M059J (cell line): ENCODE results near the gene CRIM1. TPM values are rescaled to one million over a fixed set of nuclear protein-coding genes. Genes with fewer than 3 reads are reported as not detected.

ENCODE experiments used
- DNase-seq: peaks from one replicate; pipeline ENCODE4 v3.0.0-alpha.2; 2012; ENCODE audit warnings: low read depth
- total RNA-seq: library from RNA; depleted of rRNA; stranded (reverse); fragments of >200 nt; shearing (Covaris generic); gene quantifications from 2 replicates; pipeline ENCODE4 v1.2.3, GENCODE V29; 2014

The CRIM1 gene
- total RNA-seq, 1 experiment from 2014 or later = 186 TPM

DNA sequence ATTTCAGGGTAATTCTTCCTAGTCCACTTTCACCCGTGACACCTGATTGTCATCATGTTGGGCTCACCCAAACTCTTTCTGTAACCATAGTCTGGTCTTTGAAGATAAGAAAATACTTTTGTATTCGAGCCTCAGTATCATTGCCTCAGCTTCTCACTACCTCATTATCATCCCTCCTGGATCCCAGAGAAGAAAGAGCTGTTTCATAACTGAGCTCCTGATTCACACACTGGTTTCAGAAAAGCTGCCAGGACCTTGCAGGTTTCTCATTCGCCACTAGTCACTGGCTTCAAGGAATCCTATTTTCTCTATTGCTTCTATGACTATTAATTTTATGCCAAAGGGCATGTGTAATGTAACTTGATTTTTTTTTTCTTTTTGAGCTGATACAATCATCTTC, 2.9 kb upstream of the CRIM1 start:
- DNase-seq = peak; percentile 87

DNA sequence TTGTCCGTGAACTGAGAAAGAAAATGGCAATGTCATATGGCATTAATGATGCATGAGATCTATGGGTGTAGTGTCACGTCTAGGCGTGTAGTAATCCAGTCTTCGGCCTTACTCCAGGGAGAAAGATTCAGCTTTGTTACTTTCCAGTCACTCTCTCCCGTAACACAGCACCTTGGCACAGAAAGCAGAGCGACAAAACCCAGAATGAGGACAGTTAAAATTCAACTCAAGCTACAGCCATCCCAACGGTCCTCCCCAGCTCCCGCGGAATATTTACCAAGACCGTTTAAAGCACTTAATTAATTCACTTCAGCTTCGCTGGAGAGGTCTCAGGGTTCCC, 797 bp upstream of the CRIM1 start:
- DNase-seq = peak; percentile 39

DNA sequence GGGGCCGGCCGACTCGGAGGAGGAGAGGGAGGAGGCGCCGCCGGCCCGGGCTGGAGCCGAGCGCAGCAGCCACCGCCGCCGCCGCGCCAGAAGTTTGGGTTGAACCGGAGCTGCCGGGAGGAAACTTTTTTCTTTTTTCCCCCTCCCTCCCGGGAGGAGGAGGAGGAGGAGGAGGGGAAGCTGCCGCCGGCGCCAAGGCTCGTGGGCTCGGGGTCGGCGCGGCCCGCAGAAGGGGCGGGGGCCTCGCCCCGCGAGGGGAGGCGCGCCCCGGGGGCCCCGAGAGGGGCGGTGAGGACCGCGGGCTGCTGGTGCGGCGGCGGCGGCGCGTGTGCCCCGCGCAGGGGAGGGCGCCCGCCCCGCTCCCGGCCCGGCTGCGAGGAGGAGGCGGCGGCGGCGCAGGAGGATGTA, 316 bp downstream of the CRIM1 start:
- no peak for DNase-seq

DNA sequence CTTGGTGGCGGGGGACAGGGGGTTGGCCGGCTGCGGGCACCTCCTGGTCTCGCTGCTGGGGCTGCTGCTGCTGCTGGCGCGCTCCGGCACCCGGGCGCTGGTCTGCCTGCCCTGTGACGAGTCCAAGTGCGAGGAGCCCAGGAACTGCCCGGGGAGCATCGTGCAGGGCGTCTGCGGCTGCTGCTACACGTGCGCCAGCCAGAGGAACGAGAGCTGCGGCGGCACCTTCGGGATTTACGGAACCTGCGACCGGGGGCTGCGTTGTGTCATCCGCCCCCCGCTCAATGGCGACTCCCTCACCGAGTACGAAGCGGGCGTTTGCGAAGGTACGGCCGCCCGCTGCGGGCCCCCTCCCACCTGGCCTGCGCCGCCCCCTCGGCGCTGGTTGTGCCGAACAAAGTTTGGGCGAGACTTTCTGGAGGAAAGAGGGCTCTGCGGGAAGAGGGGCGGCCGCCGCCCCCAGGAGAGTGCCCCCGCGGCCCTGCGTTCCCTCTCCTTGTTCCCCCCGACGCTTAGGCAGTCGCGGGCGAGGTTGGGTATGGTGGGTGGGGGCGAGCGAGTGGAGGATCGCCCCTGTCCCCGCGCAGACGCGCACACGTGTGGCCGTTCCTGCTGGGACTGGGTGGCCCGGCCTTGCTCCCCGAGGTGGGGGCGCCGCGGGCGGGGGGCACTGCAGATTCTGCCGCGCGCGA, 866 bp downstream of the CRIM1 start:
- DNase-seq = peak; percentile 46

DNA sequence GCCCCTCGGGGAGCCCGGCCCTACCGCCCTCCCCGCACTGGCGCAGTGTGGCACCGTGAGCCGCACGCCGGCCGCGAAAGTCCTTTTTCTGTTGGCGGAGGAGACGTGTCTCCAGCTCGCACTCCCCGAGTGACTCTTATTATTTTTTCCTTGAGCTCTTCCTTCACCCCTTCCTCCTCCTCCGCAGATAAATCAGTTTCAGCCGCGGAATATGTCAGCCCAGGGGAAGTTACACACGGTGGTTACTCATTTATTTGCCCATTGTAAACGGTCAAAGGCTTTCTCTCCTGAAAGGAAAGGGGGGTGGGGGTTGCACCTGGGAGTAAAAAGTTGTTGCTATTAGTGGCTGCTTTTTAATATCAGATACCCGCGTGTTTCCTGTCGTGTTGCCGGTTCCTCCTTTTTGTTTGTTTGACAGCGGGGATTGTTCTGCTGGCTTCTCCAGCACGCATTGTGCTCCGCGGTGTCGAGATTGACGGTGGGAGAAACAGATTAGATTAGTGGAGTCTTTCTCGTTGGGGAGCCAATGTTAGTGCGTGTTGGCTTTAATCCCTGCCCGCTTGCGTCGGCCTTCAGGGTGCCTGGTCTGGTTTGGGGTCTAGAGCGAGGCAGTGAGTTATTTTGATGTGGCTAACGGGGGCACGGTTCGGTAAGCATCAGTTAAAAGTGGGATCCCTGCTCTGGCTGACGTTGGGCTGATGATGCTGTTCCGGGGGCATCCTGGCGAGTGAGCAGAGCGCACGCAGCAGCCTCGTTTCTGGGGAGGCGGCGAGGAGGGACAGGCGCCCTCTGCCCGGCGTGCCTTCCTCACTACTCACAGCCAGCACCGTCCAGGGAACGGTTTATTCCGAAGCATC, 1.6 kb downstream of the CRIM1 start:
- DNase-seq = peak; percentile 81

DNA sequence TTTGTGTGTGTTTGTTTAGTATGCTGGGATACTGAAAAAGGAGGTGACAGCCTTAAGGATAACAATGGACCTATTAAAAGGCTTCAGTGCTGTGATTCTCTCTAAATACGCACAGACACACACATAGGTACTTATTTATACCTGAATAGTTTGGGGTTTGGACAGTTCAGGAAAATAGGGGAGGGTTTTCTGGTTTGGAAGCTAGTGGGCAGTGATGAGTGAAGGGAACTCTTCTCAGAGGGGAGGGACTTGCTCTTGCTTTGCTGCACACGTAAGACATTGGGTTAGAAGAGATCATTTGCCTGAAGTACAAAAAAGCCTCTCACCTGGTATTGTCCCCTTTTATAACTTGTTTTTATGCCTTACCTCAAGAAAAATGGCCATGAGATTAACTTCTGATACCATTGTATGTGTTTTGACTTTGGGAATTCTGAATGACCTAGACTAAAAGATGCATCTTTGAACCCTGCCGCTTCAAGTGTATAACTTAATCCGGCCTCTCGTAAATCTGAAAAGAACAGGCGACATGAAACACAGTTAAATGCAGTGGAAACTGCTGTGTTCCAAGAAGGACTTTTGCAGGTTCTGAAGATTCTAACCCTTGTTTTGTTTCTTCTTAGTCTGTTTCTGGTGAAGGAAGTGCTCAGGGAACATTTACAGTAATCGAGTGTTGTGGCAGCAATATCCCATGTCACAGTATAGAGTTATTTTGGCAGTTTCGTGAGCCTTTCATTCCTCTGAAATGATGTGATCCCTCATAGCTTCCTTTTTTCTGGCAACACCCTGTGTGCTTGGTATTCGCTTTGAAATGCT, 2.5 kb downstream of the CRIM1 start:
- peak; percentile 86 for DNase-seq

DNA sequence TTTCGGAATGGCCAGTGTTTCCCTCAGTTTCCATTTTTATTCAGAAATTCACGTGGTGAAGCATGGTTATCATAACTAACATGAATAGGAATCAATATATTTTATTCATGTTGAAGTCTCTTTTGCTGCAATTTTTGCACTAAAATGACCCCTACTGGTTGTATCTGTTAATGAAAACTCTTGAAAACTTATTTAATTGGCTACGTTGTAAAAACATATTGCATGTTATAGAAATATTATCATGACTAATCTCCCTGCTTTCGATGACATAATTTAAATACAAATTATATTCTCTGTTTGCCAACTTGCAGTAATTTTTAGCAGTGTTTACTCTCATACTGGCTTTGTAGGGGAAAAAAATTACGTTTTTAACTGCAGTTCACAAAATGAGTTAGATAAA, 3.5 kb downstream of the CRIM1 start:
- no peak for DNase-seq

DNA sequence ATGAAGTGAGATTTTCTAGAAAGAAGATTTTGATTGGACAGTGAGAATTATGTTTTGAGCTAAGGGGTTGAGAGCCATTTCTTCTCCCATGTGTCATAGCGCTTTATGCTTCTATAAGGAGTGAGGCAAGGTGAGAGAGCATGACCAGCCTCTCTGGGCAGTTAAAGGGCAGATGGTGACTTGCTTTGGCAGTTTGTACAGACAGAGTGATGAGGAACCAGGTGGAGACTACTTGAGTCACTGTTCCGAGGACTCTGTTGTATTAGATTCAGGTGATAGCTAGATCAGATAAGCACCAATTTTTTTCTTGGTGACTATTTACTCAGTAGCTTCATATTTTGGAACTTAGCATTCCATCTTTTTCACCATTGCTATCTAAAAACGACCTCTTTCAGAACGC, 4.5 kb downstream of the CRIM1 start:
- peak; percentile 45 for DNase-seq

DNA sequence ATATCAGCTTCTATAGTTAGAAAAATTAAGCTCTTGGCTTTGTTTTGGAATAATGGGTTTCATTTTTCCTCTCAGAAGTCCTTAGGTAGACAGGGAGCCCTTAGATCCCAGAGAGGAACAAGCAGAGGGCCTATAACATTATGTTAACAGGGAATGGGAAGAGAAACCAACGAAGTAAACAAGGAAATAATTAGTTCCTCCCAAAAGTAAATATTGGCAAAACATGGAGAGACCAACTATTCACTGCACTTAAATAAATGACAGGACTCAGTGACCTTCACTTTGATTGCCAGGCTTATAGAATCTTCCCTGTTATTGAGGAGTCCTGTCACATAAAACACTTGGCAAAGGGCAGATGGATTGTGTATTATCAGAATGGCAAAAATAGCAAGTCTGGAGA, 5.3 kb downstream of the CRIM1 start:
- DNase-seq = no peak

DNA sequence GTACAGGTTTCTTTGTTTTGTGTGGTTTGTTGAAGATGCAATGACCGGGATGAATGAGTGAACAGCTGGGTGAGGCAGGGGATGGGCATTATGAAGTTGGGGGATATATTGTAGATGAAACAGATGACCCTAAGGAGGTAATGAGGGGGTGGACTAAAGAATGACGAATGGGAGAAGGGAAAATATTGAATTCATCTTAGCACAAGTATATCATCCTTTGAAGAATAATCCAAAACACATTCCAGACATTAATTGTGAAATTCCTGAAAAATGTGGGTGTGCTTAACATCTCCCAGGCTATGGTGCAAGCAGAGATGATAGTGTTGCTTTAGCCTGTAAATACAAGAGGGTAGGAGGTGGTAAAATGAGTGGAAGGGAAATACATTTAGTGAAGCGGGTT, 5.8 kb downstream of the CRIM1 start:
- DNase-seq = peak; percentile 26

DNA sequence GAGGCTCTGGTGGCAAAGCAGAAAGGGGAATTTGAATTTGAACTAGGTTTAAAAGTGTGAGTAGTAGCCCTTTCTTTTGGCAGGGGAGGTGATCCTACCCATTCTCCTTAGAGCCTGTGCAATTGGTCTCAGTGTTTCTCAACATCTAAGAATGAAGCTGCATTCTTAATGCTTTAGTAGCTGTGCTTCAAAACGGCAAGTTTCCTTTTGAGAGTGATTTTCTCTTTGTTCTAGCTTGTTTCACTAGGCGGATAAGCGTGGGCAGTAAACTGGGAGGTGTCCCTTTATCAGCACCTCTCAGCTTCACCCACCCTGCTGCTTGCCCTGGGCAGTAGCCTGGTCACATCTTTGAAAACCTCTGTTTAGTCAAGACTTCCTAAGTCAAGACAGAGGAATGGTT, 6.7 kb downstream of the CRIM1 start:
- peak; percentile 65 for DNase-seq

DNA sequence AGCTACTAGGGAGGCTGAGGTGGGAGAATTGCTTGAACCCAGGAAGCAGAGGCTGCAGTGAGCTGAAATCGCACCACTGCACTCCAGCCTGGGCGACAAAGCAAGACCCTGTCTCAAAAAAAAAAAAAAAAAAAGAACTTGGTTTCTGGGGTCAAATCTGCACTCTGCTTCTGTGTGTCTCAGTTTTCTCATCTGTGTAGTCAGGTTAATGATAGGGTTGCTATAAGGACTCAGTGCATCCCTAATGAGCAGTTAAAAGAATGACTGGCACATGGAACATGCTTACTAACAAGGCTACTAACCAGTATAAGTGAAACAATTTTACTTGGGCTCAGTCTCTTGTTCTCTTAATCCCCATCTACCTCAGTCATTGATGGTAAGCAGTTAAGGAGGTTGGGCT, 7.5 kb downstream of the CRIM1 start:
- DNase-seq = peak; percentile 35

DNA sequence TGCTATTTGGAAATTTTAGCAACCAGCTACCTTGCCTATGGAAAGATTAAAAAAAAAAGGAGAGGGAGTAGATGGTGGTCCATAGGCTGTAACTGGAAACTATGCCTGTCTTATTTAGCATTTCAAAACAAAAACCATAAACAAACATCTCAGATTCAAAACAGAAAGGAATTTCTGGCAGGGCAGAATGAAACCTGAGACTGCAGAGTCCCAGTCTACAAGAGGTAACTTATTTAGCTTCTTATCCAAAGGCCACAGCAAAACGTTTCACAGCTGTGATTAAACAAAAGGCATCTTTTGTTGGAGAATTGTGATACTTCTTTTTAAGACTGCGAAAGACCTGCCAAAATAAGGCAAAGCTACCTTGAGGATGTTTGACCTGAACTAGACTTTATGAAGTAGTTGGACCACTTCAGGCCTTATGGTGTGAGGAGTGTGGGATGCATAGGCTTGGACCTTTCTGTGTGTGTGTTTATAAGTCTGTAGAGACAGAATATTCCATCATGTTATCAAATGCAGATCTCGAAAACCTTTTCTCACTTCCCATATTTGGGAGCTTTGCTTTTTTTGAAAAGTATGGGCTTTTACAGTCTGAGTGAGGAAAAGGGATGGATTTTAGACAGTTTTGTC, 11.0 kb downstream of the CRIM1 start:
- peak; percentile 60 for DNase-seq

DNA sequence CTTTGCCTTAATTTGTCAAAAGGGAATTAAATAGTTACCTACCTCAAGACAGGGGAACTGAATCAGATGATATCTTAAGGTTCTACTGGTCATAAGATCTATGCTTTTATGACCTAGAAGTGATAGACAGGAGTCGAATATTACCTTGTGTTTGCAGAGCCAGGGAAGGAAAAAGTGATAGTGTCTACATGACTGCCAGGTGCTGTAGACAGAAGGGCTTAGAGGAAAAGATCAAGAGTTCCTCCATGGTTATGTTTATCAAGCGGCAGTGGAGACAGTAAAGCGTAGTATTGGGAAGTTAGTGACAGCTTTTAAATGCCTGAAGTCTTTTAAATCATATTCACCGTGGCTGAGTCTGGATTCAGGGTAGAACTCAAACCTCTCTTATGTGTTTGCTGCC, 11.9 kb downstream of the CRIM1 start:
- DNase-seq = no peak

DNA sequence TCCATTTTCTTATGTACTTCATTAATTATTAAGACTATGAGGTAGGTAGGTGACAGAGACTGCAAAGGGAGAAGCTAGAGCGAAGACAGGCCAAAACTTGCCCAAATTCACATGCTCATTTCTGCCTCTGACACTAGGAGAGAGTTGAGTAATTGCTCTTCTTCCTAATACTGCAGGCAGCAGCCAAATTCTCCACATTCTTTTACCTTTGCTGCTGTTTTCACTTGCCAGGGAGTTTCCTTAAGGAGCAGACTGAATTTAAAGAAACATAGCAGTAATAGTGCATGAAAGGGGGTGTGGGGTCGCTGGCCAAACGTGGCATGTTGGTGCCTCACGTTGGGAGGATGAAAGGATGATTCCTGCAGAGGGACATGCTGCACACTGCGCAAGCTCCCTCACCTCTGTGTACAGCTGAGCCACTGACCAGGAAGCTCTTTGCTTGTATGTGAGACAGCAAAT, 12.3 kb downstream of the CRIM1 start:
- DNase-seq = peak; percentile 56

DNA sequence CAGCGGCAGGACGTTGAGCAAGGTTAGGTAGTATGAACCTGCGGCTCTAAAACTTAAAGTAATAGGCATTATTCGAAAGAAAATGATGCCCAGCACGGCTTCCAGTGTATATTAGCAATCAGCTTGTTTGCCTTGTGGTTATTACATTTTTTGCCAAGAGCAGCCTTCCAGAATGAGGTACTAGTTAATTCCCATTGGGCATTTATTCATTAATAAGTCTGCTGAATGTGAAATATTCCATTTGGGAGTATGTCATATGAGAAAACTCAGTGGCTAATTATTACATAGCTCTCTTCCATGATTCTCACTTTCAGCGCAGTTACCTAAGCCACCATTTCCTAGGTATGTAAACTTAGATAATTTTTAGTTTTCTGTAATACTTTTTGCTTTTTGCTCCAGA, 12.9 kb downstream of the CRIM1 start:
- no peak for DNase-seq

DNA sequence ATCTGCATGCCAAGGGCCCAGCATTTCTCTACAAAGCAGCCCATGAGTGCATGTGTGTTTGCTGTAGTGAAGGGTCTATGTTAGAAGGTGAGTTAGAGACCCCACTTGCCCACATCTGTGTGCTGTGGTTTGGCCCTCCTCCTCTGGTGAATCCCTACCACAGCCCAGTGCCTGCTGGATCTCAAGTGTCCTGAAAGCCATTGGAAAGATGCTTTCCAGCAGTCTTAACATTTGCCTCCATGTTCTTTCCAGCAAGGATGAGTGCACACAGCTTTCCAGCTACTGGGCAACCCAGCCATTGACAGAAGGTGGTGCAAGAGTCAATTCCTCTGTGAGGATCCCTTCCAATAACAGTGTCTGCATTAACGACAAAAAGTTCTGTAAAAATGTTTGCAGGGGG, 13.6 kb downstream of the CRIM1 start:
- no peak for DNase-seq

DNA sequence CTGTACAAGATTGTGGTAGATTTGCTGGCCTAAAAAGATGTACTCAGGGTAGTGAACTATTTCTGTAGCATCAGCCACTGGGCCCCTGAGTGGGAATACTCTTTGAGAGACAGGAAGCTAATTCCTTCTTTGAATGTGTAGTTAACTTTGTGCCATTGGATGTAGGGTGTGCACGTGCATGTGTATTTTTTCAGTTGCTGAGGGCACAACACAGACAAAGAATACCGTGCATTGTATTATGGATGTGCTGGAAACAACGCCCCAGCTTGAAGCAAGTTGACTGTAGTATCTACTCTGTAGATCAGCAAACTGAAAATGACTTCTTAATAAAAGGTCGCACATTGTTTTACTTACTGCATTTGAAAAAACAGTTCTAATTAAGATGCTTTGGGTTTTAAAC, 14.1 kb downstream of the CRIM1 start:
- peak; percentile 15 for DNase-seq

DNA sequence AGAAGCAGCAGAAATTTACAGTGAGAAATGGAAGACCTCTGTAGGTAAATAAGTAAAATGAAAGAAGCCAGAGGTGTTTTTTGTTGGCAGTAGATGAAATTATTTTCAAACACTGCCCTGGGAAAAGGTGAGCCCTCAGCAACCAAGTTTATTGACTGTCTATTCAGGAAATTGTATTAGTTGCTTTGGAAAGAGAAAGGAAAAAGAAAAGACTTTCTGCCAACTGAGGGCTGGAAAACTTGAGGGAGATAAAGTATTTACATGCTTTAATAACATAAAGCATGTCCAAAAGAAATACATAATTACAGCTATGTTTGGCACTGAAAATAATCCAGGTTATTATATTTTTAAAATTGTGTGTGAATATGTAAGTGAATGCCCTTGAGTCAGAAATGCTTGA, 14.7 kb downstream of the CRIM1 start:
- no peak for DNase-seq

DNA sequence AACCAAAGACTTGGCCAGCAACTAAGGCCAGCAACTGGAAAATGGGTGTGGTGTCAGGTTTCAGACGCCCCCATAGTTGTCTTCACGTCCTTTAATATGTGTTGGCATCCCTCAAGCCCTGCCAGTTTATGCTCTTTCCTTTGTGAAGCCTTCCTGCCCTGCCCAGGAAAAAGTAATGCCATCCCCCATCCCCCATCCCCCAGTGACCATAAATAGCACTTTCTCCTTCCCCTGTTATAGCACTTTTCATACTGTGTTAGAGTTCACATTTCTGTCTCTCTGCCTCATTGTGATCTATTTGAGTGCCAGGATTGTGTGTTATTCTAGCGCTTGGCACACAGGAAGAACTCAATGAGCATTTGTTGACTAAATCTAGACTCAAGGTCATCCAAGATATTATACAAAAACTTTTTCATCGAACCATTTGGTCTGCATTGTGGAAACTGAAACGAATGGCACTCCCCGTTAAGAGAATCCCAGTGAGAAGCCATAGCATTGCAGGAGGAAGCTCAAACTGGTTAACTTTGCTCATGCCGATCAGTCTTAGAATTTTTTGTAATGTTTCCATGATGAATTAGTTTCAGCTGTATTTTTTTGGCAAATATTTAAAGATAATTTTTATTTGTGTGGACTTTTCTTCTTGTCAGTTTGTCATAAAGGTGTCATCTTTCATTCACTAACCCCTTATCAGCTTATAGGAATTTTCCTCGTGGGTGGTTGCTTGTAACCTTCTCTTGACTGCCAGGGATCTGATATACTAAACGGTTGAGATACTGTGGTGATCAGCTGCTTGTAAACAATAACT, 15.7 kb downstream of the CRIM1 start:
- peak; percentile 73 for DNase-seq

DNA sequence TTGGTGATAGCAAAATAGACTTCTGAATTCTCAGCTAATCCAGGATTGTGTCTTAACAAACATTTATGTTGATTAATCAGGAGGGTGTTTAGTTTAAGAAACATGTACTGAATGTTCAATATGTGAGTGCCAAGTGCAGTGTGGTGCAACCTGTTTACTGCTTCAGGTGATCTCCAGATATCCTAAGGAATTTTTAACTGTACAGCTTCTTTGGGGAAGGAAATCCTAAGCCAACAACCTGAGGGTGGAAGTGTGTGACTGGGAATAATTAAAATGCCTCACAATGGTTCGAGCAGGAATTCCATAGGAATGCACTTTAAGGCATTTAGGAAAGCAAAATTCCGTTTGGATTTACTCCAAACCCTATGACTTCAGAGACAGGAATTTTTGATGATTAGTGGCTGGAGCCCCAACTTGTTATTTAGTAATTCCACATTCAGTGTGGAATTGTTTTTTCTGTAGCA, 16.4 kb downstream of the CRIM1 start:
- DNase-seq = peak; percentile 91
